Uterus (tissue), 2 donors: ENCODE measurements around the gene TRIP13.

ENCODE experiments used
- POLR2A ChIP-seq, 2 donors: fragments of 450-650 bp; IDR thresholded peaks; one replicate each; pipeline ENCODE4 v1.6.1; 2016; ENCODE audit warnings: antibody characterized with exemption in 2 of 2, mild to moderate bottlenecking in 1 of 2, moderate library complexity in 1 of 2
- TF ChIP-seq, protein P1 (sequence below), 4 experiments: fragments of 200-600 bp in 2 of 4; fragments of 450-650 bp in 2 of 4; sonication (generic) in 2 of 4; IDR thresholded peaks; one replicate each; pipeline ENCODE4 v1.5.1; 2016 to 2019; ENCODE audit warnings: antibody characterized with exemption in 4 of 4, mild to moderate bottlenecking in 2 of 4, moderate library complexity in 1 of 4

DNA sequence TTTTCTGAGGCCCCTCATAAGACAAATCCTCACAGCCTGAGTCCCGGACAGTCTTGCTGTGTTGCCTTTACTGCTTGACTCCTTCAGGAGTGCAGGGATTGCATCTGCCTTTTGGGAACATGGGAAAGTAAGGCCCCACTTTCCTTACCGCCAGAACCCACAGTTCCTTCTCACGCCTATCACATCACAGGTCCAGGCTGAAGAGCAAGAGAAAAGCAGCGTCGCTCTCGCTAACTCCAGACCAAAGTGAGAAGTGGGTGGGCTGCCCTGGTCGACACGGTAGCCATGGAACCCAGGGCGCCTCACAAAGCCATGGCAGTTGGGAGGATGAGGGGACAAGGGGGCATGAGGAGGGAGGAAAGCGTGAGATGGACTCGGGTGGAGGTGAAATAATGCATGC is 34.0 kb upstream of the TRIP13 start:
- TF ChIP-seq, protein P1, sequence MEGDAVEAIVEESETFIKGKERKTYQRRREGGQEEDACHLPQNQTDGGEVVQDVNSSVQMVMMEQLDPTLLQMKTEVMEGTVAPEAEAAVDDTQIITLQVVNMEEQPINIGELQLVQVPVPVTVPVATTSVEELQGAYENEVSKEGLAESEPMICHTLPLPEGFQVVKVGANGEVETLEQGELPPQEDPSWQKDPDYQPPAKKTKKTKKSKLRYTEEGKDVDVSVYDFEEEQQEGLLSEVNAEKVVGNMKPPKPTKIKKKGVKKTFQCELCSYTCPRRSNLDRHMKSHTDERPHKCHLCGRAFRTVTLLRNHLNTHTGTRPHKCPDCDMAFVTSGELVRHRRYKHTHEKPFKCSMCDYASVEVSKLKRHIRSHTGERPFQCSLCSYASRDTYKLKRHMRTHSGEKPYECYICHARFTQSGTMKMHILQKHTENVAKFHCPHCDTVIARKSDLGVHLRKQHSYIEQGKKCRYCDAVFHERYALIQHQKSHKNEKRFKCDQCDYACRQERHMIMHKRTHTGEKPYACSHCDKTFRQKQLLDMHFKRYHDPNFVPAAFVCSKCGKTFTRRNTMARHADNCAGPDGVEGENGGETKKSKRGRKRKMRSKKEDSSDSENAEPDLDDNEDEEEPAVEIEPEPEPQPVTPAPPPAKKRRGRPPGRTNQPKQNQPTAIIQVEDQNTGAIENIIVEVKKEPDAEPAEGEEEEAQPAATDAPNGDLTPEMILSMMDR (IDR thresholded peaks at IDR 0.05), result no peak
- no peak for TF ChIP-seq POLR2A (IDR thresholded peaks at IDR 0.05)
